ENCODE measurements around the gene ETV4. TPM values are rescaled to one million over a fixed set of nuclear protein-coding genes. Genes with fewer than 3 reads are reported as not detected.

ETV4 gene
- total and polyA plus RNA-seq, 2 donors (not counting 1 experiment from before 2014, with no cell fraction given): 0.33 to 1.8 TPM

GRCh38 chr17:43549496-43549895 is 3.4 kb upstream of the ETV4 start:
- Histone ChIP-seq H3K79me2 (ENCODE audit: control insufficient read depth, insufficient read depth, low read length) (no peaks in the 10 kb centered on the region), H2AFZ (ENCODE audit: low read length) (no peak overlapping the region), H3K36me3 (ENCODE audit: control insufficient read depth, insufficient read depth, low read length) (no peaks in the 10 kb centered on the region), H3K4me2 (ENCODE audit: extremely low read depth, insufficient read depth, low read length) (no peak overlapping the region), H3K9me3 (ENCODE audit: control insufficient read depth, insufficient read depth, low read depth, low read length) (no peaks in the 10 kb centered on the region), H3K9ac (ENCODE audit: insufficient read depth, low read length) (no peak overlapping the region), H3K27ac (ENCODE audit: insufficient read depth, low read length) (no peak overlapping the region), H3K4me3 (replicated peaks in 1 of 4; ENCODE audit: control extremely low read depth in 1 of 4, insufficient read depth in 1 of 4, low read depth in 3 of 4, low read length in 4 of 4) (no peak overlapping the region), H3K4me1 (ENCODE audit: control insufficient read depth, extremely low read depth, insufficient read depth, low read length) (peaks cover 8% of the 10 kb centered on the region), H3K27me3 (ENCODE audit: control insufficient read depth, insufficient read depth, low read length) (no peaks in the 10 kb centered on the region), H4K20me1 (ENCODE audit: control insufficient read depth, extremely low read depth, insufficient read depth, low read length) (no peaks in the 10 kb centered on the region)
- DNase-seq (ENCODE audit: low read depth in 2 of 2): no peak
- no peak for TF ChIP-seq EZH2 (IDR thresholded peaks at IDR 0.05; ENCODE audit: low read length, missing control alignments)

GRCh38 chr17:43548689-43549379 is 2.7 kb upstream of the ETV4 start:
- Histone ChIP-seq H3K4me3 (replicated peaks in 1 of 4; ENCODE audit: control extremely low read depth in 1 of 4, insufficient read depth in 1 of 4, low read depth in 3 of 4, low read length in 4 of 4) (no peak overlapping the region), H2AFZ (ENCODE audit: low read length) (no peak overlapping the region), H3K79me2 (ENCODE audit: control insufficient read depth, insufficient read depth, low read length) (no peaks in the 10 kb centered on the region), H4K20me1 (ENCODE audit: control insufficient read depth, extremely low read depth, insufficient read depth, low read length) (no peaks in the 10 kb centered on the region), H3K27ac (ENCODE audit: insufficient read depth, low read length) (no peak overlapping the region), H3K9me3 (ENCODE audit: control insufficient read depth, insufficient read depth, low read depth, low read length) (no peaks in the 10 kb centered on the region), H3K9ac (ENCODE audit: insufficient read depth, low read length) (no peak overlapping the region), H3K27me3 (ENCODE audit: control insufficient read depth, insufficient read depth, low read length) (no peaks in the 10 kb centered on the region), H3K36me3 (ENCODE audit: control insufficient read depth, insufficient read depth, low read length) (no peaks in the 10 kb centered on the region), H3K4me2 (ENCODE audit: extremely low read depth, insufficient read depth, low read length) (no peak overlapping the region), H3K4me1 (ENCODE audit: control insufficient read depth, extremely low read depth, insufficient read depth, low read length) (peaks cover 13% of the 10 kb centered on the region)
- TF ChIP-seq EZH2 (IDR thresholded peaks at IDR 0.05; ENCODE audit: low read length, missing control alignments) (no peak), CTCF (conservative IDR thresholded peaks at IDR 0.05 in 1 of 2, IDR thresholded peaks at IDR 0.05 in 1 of 2; ENCODE audit: low read depth in 1 of 2, low read length in 2 of 2) (no peak)
- DNase-seq (ENCODE audit: low read depth in 2 of 2): no peak

GRCh38 chr17:43547659-43548256 is 1.6 kb upstream of the ETV4 start:
- H3K27ac ChIP-seq (ENCODE audit: insufficient read depth, low read length): no peak overlapping the region
- TF ChIP-seq CTCF (conservative IDR thresholded peaks at IDR 0.05 in 1 of 2, IDR thresholded peaks at IDR 0.05 in 1 of 2; ENCODE audit: low read depth in 1 of 2, low read length in 2 of 2) (no peak), EZH2 (IDR thresholded peaks at IDR 0.05; ENCODE audit: low read length, missing control alignments) (no peak)
- no peaks in the 10 kb centered on the region for H3K9me3 ChIP-seq (ENCODE audit: control insufficient read depth, insufficient read depth, low read depth, low read length)
- DNase-seq (ENCODE audit: low read depth in 2 of 2): no peak
- H3K4me2 ChIP-seq (ENCODE audit: extremely low read depth, insufficient read depth, low read length): no peak overlapping the region
- no peak overlapping the region for H2AFZ ChIP-seq (ENCODE audit: low read length)
- H3K4me1 ChIP-seq (ENCODE audit: control insufficient read depth, extremely low read depth, insufficient read depth, low read length): peaks cover 17% of the 10 kb centered on the region
- no peaks in the 10 kb centered on the region for H3K27me3 ChIP-seq (ENCODE audit: control insufficient read depth, insufficient read depth, low read length)
- H3K36me3 ChIP-seq (ENCODE audit: control insufficient read depth, insufficient read depth, low read length): no peaks in the 10 kb centered on the region
- H3K79me2 ChIP-seq (ENCODE audit: control insufficient read depth, insufficient read depth, low read length): no peaks in the 10 kb centered on the region
- no peak overlapping the region for H3K4me3 ChIP-seq (replicated peaks in 1 of 4; ENCODE audit: control extremely low read depth in 1 of 4, insufficient read depth in 1 of 4, low read depth in 3 of 4, low read length in 4 of 4)
- H4K20me1 ChIP-seq (ENCODE audit: control insufficient read depth, extremely low read depth, insufficient read depth, low read length): no peaks in the 10 kb centered on the region
- no peak overlapping the region for H3K9ac ChIP-seq (ENCODE audit: insufficient read depth, low read length)

Measured in fibroblast of lung (primary cell).